ENCODE data around the gene CCDC102A.

GRCh38 chr16:57565461-57565860, 29.1 kb upstream of the CCDC102A start:
- TF ChIP-seq CTCF (IDR thresholded peaks at IDR 0.05) (no peak), POLR2A (IDR thresholded peaks at IDR 0.05) (no peak)

Measured in body of pancreas (tissue), 4 donors.